HG03196 (cell line): Measurements from ENCODE around the gene RNF167.

Experiments
- ATAC-seq: cut with Tn5 transposase; IDR thresholded peaks from one replicate; pipeline ENCODE4 v1.9.1; 2021; ENCODE audit not compliant: unreplicated experiment

RNF167 gene

DNA sequence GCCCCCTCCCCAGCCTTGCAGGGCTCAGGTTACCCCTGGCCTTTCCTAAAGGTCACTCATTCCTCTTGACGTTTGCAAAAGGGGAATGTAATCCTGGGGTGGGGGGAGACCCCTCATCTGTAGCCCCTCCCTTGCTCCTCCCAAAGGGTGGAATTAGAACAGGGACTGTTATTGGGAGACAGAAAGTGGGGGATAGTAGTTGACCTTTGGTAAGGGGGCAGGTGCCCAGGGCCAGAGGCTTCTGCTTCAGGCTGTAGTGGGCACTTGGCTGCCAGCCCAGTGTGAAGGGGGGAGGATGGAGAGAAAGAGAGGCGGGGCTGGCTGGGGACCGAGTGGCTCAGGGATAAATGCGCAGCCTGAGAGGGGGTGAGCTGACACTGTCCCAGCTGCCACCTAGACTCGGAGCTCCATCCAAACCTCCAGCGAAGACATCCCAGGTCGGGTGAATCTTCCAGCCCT, 10.7 kb downstream of the RNF167 start, which contains the start of gene ENO3:
Gene ENO3, plus strand, starts transcription at position 374 of the 459 bp plus-strand sequence. CDS start 711 bp downstream, outside the sequence.
- no peak for ATAC-seq

DNA sequence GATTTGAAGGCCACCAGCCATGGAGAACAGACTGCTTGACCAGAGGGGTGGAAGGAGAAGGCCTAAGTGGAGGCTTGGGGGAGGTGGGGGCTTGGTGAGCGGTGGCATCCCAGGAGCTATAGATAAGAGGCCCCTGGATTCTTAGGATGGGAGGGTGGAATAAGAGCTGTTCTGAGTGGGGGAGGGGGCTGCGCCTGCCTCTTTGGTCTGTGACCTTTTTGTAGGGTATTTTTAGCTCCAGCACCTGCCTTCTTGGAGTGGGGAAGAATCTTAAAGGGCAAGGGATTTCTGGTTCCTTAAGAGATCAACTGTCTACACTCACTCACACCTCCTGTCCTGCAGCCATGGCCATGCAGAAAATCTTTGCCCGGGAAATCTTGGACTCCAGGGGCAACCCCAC, 11.4 kb downstream of the RNF167 start:
- no peak for ATAC-seq

DNA sequence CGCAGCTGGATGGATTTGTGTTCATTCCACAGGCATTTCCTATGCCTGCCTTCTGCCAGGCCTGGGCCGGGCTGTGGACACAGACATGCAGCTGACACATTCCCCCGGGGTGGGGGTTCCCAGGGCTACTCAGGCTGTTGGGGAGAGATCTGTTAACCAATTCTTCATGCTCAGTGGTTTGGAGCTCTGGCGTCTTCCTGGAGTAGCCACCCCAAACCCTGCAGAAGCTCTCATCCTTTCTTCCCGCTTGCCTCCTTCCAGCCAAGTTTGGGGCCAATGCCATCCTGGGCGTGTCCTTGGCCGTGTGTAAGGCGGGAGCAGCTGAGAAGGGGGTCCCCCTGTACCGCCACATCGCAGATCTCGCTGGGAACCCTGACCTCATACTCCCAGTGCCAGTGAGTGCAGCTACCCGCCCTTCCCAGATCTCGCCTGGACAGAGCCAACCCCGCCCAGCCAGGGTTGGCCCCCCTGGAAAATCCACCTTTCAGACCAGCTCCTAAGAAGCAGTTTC, 13.4 kb downstream of the RNF167 start:
- ATAC-seq: no peak

DNA sequence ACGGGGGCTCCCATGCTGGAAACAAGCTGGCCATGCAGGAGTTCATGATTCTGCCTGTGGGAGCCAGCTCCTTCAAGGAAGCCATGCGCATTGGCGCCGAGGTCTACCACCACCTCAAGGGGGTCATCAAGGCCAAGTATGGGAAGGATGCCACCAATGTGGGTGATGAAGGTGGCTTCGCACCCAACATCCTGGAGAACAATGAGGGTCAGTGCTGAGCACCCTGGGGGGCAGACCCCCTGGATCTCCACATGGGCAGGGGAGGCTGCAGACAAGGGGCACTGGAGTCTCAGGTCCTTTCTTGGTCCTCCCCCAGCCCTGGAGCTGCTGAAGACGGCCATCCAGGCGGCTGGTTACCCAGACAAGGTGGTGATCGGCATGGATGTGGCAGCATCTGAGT, 15.0 kb downstream of the RNF167 start:
- no peak for ATAC-seq

DNA sequence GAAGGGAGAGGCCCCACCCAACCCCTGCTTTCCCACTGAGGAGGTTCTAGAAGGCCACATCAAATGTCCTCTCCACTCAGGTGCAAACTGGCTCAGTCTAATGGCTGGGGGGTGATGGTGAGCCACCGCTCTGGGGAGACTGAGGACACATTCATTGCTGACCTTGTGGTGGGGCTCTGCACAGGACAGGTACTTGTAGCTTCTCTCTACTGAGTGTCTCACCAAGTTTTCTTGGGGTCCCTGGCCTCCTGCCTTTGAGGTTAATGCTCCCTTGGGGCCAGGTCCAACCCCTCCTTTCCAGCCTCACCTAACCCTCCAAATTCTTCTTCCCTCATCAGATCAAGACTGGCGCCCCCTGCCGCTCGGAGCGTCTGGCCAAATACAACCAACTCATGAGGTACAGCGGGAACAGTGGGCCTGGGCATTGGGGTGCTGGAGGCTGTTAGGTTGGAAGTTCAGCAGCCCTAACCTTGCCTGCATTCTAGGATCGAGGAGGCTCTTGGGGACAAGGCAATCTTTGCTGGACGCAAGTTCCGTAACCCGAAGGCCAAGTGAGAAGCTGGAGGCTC, 16.5 kb downstream of the RNF167 start:
- no peak for ATAC-seq

DNA sequence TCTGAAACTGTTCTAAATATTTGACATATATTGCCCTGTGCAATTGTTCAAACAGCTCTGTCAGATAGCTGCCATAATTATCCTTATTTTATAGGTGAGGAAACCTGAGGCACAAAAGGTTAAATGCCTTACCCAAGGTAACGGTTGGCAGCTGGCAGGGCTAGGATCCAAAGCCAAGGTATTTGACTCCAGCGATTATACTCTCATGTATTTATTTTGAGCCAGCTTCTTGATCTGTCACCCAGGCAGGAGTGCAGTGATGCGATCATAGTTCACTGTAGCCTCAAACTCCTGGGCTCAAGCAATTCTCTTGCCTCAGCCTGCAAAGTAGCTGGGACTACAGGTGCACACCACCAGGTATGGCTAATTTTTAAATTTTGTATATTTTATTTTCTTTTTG, 18.0 kb downstream of the RNF167 start:
- ATAC-seq: no peak

DNA sequence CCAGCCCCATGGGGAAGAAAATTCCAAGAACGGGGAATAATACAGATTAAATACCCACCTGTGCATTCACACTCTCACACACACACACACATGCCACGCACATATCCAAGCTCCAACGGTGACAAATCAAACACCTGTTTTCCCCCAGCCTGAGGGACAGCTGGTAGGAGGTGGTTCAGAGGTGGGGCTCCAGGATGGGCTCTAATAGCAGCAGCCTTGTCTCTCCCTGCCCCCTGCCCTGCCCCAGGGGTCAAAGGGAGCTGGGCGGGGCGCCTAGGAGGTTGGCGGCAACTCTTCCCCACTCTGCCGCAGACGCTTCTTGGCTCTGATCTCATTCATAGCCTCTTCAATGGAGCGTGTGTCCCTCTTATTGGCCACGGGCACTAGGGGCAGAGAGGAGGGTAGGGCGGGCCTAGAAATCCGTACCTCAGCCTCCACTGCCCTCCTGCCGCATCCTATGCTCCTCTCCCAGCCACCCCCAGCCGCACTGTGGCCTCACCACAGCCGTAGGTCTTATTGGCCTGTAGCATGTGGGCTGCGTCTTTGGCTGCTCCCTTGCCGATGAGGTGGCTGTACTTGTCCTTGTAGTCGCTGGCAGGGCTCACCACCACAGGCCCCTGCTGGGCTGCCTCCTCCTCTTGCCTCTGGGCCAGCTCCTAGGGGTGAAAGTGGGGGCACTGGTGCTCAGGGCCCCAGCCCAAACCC, 19.3 kb downstream of the RNF167 start:
- ATAC-seq: no peak

DNA sequence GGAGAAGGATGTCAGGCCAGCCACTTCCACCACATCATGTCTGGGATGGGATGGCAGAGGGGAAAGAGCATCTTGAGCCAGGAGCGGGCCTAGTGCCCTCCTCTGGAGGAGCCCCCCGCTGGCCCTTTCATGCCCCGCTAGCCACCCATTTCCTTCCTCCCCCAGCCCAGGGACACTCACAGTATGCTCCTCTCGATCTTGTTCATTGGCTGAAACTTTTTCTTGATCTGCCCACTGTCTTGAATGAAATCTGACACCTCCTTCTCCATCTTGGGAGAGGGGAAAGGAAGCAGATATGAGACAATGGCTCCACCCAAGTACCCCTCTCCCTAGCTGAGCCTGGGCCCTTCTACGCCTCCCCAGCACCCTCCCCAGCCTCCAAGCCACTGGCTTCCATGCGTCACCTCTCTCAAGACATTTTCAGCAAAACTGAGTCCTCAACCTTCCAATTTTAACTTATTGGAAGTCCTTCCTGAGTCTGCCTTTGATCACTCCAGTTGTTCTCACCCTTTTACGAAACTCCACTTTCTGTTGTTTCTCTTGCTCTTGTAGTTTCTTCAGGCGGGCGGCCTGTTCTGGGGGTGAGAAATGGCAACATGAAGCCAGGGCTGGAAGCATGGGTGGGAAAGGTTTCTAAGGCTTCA, 20.3 kb downstream of the RNF167 start:
- ATAC-seq: no peak

DNA sequence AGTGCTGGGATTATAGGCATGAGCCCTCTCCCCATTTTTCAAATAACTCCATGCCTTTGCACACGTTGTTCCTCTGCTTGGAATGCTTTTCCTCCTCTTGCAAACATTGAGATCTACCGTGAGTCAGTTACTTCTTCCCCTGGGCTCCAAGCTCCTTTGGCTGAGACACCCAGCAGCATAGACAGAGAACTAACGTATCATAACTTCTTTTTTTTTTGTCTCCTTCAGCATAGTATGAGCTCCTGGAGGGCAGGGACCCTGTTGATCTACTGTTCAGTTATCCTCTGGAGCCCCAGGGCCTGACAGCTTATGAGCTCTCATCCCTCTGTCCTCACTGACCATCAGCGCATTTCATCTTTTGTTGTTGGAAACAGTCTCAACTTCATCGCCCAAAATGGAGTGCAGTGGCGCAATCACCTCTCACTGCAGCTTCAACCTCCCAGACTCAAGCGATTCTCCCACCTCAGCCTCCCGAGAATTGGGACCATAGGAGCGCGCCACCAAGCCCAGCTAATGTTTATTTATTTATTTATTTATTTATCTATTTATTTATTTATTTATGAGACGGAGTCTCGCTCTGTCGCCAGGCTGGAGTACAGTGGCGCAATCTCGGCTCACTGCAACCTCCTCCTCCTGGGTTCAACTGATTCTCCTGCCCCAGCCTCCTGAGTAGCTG, 25.4 kb downstream of the RNF167 start:
- ATAC-seq: no peak

DNA sequence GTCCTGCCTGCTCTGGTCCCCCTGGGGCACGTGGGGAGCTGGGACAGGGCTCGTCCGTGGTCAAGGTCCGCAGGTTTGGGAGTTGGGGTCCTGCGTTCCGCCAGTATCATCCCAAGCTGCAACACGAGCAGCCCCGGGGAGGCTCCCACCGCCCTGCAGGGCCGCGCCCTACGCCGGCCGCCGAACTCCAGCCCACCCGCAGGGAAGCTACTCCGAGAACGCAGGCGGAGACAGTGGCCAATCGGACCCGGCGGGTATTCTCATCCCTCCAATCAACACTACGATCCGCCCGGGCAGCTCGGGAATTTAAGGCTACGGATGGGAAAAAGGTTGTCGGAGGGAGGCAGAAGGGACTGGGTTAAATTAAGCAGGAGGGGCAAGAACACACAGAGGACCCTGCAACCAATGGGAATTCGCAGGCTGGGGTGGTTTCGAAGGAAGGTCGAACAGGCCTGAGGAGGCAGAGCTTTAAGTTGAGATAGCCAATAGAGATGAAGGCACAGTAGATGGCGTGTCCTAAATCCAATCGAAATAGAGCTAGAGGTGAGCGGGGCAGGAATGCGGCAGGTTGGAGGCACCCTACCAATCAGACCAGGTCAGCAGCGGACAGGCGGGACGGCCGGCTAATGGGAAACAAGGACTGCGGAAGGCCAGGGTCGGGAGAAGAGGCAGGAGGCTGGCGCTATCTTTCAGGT, 26.9 kb downstream of the RNF167 start:
- peak; percentile 73 for ATAC-seq

DNA sequence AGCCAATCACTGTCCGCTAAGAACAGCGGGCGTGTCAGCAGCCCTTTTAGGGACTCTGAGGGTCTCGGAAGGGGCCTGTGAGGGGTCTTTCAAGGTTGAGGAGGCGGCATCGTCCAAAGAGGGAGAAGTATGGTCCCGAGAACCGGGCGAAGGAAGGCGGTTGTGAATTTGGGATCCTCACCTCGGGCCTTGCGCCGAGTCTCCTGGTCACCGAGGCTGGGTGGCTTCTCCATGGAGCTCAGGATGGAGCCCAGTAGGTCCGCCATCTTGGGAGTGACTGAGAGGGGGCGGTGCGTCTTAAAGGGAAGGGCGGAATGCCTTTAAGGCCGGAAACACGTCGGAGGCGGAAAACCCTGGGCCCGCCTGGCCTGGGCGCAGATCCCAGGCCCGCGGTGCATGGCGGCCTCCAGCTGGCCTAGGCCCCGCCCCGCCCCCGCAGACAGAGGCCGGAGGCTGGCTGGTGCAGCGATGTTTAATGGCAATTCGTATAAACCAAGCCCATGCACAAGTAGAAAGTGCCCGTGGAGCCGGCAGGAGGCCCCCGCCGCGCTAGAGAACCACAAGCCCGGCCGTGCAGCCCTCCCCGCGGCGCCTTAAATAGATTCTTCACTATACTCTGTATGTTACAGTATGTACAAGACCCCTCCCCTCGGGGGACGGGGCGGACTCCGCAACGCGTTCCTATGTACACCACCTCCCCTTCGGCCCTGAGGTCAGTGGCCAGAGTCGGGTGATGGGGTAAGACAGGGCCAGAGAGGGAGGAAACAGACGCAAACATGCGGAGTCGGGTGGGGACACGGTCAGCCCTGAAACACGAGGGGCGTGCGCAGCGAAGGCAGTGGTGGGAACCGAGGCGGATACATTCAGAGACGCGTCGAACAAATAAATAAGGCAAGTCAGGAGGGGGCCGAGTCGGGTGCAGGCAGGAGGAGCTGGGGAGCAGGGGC, 27.7 kb downstream of the RNF167 start, which contains the start of gene SPAG7:
Gene SPAG7, minus strand, starts transcription at position 279 of the 947 bp plus-strand sequence. Its CDS starts 13 bp downstream, at position 266.
- ATAC-seq: peak; percentile 67

DNA sequence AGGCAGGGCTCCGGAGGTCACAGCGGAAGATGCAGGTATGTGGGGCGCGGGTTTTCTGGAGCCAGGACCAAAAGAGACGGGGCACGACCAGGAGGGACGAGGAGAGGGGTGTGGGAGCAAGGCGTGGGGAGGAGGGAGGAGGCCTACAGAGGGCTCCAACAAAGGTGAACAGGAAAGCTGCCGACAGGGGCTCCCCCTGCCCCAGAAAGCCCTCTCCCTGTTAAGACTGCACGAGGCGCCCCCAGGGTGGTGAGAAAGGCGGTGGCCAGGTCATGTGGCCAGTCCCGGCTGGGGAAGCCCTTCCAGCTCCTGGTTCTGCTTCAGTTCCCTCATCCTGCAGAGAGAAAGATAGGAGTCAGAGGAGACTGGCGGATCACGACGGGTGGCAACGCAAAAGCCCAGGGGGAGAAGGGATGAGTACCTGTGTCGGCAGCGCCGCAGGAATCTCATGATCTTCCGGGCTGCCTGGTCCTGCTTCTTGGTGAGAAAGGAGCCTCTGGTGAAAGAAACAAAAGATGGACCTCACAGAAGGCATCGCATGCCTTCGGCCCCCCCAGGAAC, 28.5 kb downstream of the RNF167 start:
- ATAC-seq: no peak

DNA sequence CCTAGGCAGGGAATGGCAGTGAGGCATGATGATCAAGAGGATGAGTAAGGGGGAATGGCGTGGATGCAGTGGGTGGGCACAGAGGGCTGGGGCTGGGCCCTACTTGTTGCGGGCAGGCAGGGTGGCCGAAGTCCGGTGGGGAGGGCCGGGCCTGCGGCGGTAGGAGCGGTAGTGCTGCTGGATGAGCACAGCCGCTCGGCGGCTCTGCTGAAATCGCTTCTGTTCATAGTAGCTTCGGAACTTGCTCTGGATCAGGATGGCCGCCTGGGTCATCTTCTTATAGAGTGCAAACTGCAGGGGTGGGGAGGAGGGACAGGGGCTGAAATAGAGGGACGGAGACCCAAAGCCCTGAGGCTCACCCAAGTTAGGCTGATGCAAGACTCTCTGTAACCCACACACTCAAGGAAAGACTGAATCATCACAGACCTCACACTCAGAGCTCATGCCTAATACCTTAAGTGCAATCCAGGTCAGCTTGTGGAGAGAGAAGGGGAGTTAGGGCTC, 29.0 kb downstream of the RNF167 start:
- ATAC-seq: no peak

DNA sequence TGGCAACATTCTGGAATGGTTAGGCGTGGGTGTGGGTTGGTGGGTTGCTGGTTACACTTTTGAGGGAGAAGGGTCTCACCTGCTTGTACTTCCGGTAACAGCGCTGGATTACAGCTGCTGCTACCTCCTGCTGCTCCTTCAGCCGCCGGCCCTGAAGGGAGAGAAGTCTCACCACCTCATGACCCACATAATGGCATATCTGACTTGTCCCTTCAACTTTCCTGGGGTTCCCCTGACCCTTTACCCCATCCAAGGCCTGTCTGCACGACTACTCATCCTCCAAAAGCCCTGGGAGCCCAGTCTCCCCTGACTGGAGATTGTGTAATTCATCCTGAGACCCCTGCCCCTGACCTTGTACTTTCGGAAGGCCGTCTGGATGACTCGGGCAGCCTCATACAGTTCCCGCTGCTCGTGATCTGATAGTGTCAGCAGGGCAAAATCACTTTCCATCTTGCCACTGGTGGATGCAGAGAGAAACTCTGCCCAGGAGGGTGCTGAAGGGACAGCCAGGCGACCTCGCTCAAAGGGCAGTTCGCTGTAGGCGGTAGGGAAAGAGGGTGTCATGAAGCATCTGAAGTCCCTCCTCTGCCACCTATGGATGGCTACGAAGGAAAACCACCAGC, 29.6 kb downstream of the RNF167 start:
- ATAC-seq: no peak

DNA sequence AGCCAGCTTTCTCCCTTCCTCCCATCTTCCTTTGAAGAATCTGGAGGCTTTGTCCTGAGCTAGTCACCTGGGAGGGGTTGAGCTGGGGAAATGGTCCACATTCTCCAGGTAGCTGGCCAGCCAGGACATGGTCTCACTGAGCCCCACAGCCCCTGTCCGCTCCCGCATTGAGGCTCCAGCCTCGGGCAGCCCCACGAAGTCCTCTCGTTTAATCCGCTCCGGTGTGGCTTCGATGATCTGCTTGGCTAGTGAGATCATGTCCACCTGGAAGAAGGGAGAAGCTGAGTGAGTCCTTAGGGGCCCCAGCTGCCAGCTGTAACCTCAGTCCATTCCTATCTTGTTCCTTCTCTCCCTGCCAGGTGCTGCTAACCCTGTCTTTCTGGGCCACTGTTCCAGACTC, 30.2 kb downstream of the RNF167 start:
- ATAC-seq: no peak

DNA sequence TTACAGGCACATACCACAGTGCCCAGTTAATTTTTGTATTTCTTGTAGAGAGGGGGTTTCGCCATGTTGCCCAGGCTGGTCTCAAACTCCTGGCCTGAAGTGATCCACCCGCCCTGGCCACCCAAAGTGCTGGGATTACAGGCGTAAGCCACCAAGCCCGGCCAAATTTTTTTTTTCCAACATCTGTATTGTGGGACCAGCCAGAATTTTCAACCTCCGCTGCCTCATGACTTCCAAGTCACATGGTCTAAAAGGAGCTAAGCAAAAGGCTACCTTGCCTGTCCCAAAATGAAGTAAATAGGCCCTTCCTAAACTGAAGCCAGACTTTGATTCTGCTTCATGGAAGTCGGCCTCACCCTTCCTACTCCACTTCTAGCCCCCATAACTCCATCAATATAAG, 31.8 kb downstream of the RNF167 start:
- ATAC-seq: no peak

DNA sequence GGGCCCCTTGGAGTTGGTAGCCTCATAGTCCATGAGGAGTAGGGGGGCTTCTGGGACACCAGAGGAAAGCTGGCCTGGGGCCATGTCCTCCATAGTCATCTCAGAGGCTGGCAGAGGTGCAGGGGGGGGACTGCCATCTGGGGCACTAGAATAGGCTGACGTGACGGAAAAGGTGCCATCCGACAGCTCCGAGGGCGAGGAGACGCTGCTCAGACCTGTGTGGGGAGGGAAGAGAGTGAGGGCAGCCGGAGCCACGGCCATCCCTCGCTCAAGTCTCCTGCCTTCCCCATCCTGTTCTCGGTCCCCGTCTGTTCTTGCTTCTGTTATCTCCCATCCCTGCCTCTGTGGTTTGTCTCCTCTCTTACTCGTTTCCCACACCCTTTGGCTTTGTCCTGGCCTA, 32.3 kb downstream of the RNF167 start:
- no peak for ATAC-seq

DNA sequence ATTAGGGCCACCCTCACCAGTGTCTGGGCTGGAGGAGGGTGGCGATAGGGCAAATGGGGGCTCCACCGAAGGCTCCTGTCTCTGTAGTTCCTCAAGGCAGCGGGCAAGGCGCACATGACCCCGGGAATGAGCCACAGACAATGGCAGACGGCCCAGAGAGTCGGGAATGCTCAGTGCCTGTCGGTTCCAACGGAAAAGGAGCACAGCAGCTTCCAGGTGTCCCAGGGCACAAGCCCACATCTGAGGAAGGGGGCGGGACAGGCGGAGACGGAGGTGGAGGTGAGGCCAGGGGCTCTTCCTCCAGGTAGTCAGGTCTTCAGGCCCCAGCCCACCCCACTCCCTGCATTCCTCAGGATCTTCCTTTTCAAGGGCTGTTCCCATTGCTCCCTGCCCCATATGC, 32.7 kb downstream of the RNF167 start:
- ATAC-seq: no peak
